Activated CD4-positive, alpha-beta T cell treated with anti-CD3 and anti-CD28 coated beads for 36 hours (primary cell): ENCODE data around the gene IQGAP2. TPM values are rescaled to one million over a fixed set of nuclear protein-coding genes. Genes with fewer than 3 reads are reported as not detected.
A peak's percentile ranks its signal among the peaks of the same experiment; 100 is the strongest.

ENCODE experiments used
- ATAC-seq: fragments of 200-7000 bp; cut with Tn5 transposase; one replicate; pipeline ENCODE4 v1.10.0; 2021; ENCODE audit warnings: mild to moderate bottlenecking, moderate library complexity
- CTCF ChIA-PET: fragments of 350-600 bp; sonication (Branson Sonifier 250); formaldehyde crosslinking; loops from one replicate; lab custom pipeline; 2021; ENCODE audit warnings: antibody characterized with exemption; lab: Charles Lee
- POLR2A ChIA-PET: fragments of 350-600 bp; sonication (Branson Sonifier 250); formaldehyde crosslinking; loops from one replicate; lab custom pipeline; 2021; ENCODE audit warnings: antibody characterized with exemption, inconsistent platforms; lab: Charles Lee
- DNase-seq: peaks from one replicate; pipeline ENCODE4 v3.0.0-alpha.2; 2020
- H3K27ac Mint-ChIP-seq: one replicate; pipeline ENCODE4 v1.8.0; 2021; ENCODE audit warnings: mixed read lengths
- H3K27me3 Mint-ChIP-seq: one replicate; pipeline ENCODE4 v1.8.0; 2021; ENCODE audit warnings: mixed read lengths
- H3K36me3 Mint-ChIP-seq: one replicate; pipeline ENCODE4 v1.8.0; 2021; ENCODE audit warnings: low read depth, mixed read lengths
- H3K4me1 Mint-ChIP-seq: one replicate; pipeline ENCODE4 v1.8.0; 2021; ENCODE audit warnings: mixed read lengths
- H3K4me3 Mint-ChIP-seq: one replicate; pipeline ENCODE4 v1.8.0; 2021; ENCODE audit warnings: mild to moderate bottlenecking, moderate library complexity, mixed read lengths
- H3K9me3 Mint-ChIP-seq: one replicate; pipeline ENCODE4 v1.8.0; 2021; ENCODE audit warnings: low read depth, mixed read lengths
- intact Hi-C, 2 experiments: fragments of 100-400 bp; cut with DNase I in 1 of 2; cut with micrococcal nuclease in 1 of 2; formaldehyde crosslinking; loops; one replicate each; pipeline versions ENCODE4 v1.14.2 to v1.15.1; 2022 to 2024; cut with DNase I, micrococcal nuclease
- total RNA-seq, 2 experiments: library from RNA; stranded (reverse); gene quantifications; one replicate each; pipeline ENCODE4 v1.2.3, GENCODE V29; 2021

Gene IQGAP2
- total RNA-seq, 2 experiments from 2014 or later = 62.7 to 82.7 TPM

DNA sequence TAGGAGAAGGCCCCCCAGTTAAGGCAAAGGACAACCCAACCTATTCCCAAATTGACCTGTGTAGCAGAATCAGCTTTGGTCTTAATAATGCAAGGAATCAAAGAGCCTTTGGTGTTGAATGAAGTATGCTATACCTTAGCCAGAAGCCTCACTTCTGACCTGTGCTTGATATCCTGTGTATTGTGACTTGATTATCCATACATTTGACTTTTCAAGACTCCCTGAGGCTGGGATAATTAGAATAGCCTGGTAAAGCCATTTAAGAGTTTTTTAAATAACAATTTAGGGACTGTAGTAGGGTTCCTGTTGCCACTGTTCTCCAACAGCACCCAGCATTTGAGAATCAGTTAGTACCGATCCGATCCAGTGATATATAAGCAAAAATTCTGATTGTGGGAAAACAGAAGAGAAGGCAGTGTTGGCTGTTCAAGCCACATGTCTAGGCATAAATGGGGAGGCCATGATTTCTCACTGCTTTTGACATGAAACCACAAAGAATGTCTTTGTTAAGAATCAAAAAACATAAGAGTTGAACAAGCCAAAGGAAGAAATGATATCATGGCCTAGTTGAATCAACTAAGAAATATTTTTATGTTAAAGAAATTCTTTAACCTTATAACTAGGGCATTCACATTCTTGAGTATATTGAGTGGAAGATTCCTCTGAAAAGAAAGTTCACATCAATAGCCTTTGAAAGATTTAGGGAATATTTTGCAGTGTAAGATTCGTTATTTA is 121.2 kb downstream of the IQGAP2 start:
- peaks cover 92% of the 10 kb centered on the region for H3K4me1 Mint-ChIP-seq
- CTCF ChIA-PET = interaction anchor here (1.0 to 3.7 kb wide), 4 partner anchors 19 to 120 kb away, joined by 3 to 19 read pairs (median 3); no protein-coding TSS in a partner anchor
- no peak overlapping the region for H3K27ac Mint-ChIP-seq
- intact Hi-C loops = no loop called here
- H3K36me3 Mint-ChIP-seq = peaks cover 9% of the 10 kb centered on the region
- H3K9me3 Mint-ChIP-seq = peaks cover 4% of the 10 kb centered on the region
- POLR2A ChIA-PET = no interaction called here
- H3K27me3 Mint-ChIP-seq = no peaks in the 10 kb centered on the region
- DNase-seq = no peak
- H3K4me3 Mint-ChIP-seq = no peak overlapping the region
- ATAC-seq = no peak

DNA sequence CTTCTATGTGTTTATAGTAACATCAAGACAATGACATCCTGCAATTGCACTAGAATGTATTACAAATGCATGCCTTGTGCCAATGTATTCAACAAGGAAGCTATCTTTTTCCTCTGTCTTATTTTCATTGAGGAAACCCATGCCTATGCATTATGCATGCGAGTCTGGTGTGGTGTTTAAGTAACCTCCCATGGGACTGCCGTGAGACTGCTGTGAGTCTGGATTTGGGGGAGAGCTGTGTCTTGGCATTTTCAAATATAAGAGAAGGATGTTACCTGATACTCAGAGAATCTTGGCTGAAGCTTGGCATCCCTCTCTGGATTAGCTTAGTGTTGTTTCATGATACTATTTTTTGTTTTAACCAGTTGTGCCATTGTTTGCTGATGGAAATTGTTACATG is 121.8 kb downstream of the IQGAP2 start:
- Mint-ChIP-seq H3K4me3 (no peak overlapping the region), H3K27ac (no peak overlapping the region), H3K36me3 (peaks cover 9% of the 10 kb centered on the region), H3K9me3 (peaks cover 4% of the 10 kb centered on the region), H3K27me3 (no peaks in the 10 kb centered on the region), H3K4me1 (peaks cover 93% of the 10 kb centered on the region)
- intact Hi-C loops = no loop called here
- CTCF ChIA-PET = interaction anchor here (0.6 to 3.7 kb wide), 6 partner anchors 8 to 63 kb away, joined by 3 to 19 read pairs (median 3); no protein-coding TSS in a partner anchor
- POLR2A ChIA-PET = no interaction called here
- ATAC-seq = no peak
- DNase-seq = no peak

GRCh38 chr5:76525956-76526355 is 122.9 kb downstream of the IQGAP2 start:
- intact Hi-C loops = no loop called here
- Mint-ChIP-seq H3K27ac (no peak overlapping the region), H3K9me3 (peaks cover 4% of the 10 kb centered on the region), H3K4me1 (peaks cover 94% of the 10 kb centered on the region), H3K27me3 (no peaks in the 10 kb centered on the region), H3K36me3 (peaks cover 9% of the 10 kb centered on the region), H3K4me3 (no peak overlapping the region)
- ATAC-seq (no peak), DNase-seq (no peak)
- POLR2A ChIA-PET = no interaction called here
- CTCF ChIA-PET = interaction anchor here (0.7 to 3.7 kb wide), 4 partner anchors 17 to 104 kb away, joined by 3 to 19 read pairs (median 3); no protein-coding TSS in a partner anchor

GRCh38 chr5:76526950-76527583 is 124.0 kb downstream of the IQGAP2 start:
- CTCF ChIA-PET = interaction anchor here (0.9 to 4.6 kb wide), 5 partner anchors 9 to 59 kb away, joined by 3 to 30 read pairs (median 3); no protein-coding TSS in a partner anchor
- Mint-ChIP-seq H3K4me1 (peaks cover 83% of the 10 kb centered on the region), H3K4me3 (no peak overlapping the region), H3K36me3 (peaks cover 13% of the 10 kb centered on the region), H3K27me3 (no peaks in the 10 kb centered on the region), H3K9me3 (peaks cover 4% of the 10 kb centered on the region), H3K27ac (peak overlapping the region; percentile 51)
- DNase-seq = no peak
- intact Hi-C loops = no loop called here
- no peak for ATAC-seq
- POLR2A ChIA-PET = no interaction called here

DNA sequence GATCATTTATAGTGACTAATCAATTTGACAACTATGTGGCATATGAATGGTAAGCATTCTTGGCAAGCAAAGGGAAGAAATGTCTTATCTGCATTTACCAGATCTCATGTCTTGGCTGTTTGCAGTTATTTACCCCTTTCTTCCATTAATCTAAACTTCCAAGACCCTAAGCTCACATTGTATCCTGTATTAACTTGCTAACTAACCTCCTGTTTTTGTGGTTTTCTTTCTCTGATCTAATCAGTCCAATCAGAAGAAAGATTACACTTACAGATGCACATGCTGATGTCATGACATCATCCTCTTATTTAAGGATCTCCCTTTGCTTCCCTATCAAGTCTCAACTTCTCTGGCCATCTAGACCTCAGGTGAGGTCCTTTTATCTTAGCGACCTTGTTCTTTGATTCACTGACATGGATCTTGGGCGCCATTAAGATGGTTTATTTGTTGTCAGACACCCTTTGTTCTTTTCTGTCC is 124.6 kb downstream of the IQGAP2 start:
- POLR2A ChIA-PET = no interaction called here
- no peaks in the 10 kb centered on the region for H3K27me3 Mint-ChIP-seq
- CTCF ChIA-PET = interaction anchor here (0.9 to 4.6 kb wide), 5 partner anchors 10 to 60 kb away, joined by 3 to 30 read pairs (median 3); no protein-coding TSS in a partner anchor
- H3K36me3 Mint-ChIP-seq = peaks cover 12% of the 10 kb centered on the region
- H3K27ac Mint-ChIP-seq = no peak overlapping the region
- ATAC-seq = no peak
- intact Hi-C loops = no loop called here
- H3K9me3 Mint-ChIP-seq = peaks cover 4% of the 10 kb centered on the region
- no peak overlapping the region for H3K4me3 Mint-ChIP-seq
- peaks cover 77% of the 10 kb centered on the region for H3K4me1 Mint-ChIP-seq
- DNase-seq = no peak

DNA sequence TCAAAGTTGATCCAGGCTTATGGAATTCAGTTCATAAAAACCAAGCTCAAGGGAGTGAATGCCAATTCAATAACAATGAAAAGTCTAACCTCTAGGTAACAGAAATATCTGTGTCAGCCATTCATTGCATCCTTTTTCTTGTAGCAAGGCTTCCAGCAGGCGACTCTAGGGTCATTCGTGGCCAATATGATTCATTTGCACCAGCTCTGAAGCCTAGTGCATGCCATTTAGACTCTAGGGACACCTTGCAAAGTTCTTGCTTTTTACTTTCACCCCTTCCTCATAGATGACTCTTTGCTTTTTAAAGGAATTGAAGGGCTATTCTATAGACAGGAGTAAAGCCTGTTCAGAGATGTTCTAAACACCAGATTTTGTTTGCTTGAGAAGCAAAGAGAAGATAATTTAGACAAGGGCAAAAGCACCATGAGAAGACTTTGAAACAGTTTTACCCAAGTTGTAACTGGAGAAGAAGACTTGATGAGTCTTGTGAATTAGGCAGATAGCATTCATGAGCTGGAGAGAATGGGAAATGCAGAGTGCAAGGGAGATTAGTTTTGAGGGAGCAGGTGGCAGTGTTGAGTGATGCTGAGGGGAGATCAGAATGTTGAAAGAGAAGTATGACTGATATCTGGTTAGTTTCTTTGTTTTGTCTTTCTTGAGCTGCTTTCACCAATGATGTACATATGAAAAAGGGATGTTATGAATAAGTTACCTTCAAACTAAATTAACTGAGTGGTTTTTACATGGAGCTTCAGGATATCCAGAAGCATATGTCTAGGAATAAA is 125.7 kb downstream of the IQGAP2 start:
- DNase-seq (peak; percentile 45), ATAC-seq (peak; percentile 87)
- H3K27me3 Mint-ChIP-seq = no peaks in the 10 kb centered on the region
- intact Hi-C loops = no loop called here
- H3K4me1 Mint-ChIP-seq = peaks cover 67% of the 10 kb centered on the region
- CTCF ChIA-PET = interaction anchor here (0.9 to 4.6 kb wide), 8 partner anchors 9 to 125 kb away, joined by 3 to 30 read pairs (median 4); partner anchors contain the start of gene IQGAP2
- H3K4me3 Mint-ChIP-seq = no peak overlapping the region
- POLR2A ChIA-PET = interaction anchor here (0.5 to 1.4 kb wide), 4 partner anchors 14 to 214 kb away, joined by 3 to 11 read pairs (median 4); no protein-coding TSS in a partner anchor
- H3K9me3 Mint-ChIP-seq = peaks cover 4% of the 10 kb centered on the region
- peaks cover 12% of the 10 kb centered on the region for H3K36me3 Mint-ChIP-seq
- H3K27ac Mint-ChIP-seq = peak overlapping the region; percentile 10

GRCh38 chr5:76529464-76530344 is 126.6 kb downstream of the IQGAP2 start:
- Mint-ChIP-seq H3K9me3 (peaks cover 4% of the 10 kb centered on the region), H3K36me3 (peaks cover 12% of the 10 kb centered on the region), H3K4me1 (peaks cover 64% of the 10 kb centered on the region), H3K4me3 (no peak overlapping the region), H3K27ac (no peak overlapping the region), H3K27me3 (no peaks in the 10 kb centered on the region)
- ATAC-seq (no peak), DNase-seq (no peak)
- CTCF ChIA-PET = interaction anchor here (0.9 to 4.6 kb wide), 6 partner anchors 8 to 120 kb away, joined by 3 to 30 read pairs (median 5); no protein-coding TSS in a partner anchor
- intact Hi-C loops = no loop called here
- POLR2A ChIA-PET = interaction anchor here (0.5 to 1.4 kb wide), 4 partner anchors 13 to 215 kb away, joined by 3 to 11 read pairs (median 4); no protein-coding TSS in a partner anchor

- no peaks in the 10 kb centered on the region for H3K27me3 Mint-ChIP-seq
- ATAC-seq (no peak), DNase-seq (no peak)
- H3K9me3 Mint-ChIP-seq = peaks cover 4% of the 10 kb centered on the region
- ChIA-PET CTCF (interaction anchor here (2.1 kb wide), 1 partner anchor 10 kb away, joined by 10 read pairs; no protein-coding TSS in a partner anchor), POLR2A (no interaction called here)
- intact Hi-C loops = no loop called here
- H3K36me3 Mint-ChIP-seq = peaks cover 8% of the 10 kb centered on the region
- no peak overlapping the region for H3K4me3 Mint-ChIP-seq
- H3K27ac Mint-ChIP-seq = no peak overlapping the region
- peaks cover 54% of the 10 kb centered on the region for H3K4me1 Mint-ChIP-seq
Observed at GRCh38 chr5:76532052-76532451, 129.0 kb downstream of the IQGAP2 start.

DNA sequence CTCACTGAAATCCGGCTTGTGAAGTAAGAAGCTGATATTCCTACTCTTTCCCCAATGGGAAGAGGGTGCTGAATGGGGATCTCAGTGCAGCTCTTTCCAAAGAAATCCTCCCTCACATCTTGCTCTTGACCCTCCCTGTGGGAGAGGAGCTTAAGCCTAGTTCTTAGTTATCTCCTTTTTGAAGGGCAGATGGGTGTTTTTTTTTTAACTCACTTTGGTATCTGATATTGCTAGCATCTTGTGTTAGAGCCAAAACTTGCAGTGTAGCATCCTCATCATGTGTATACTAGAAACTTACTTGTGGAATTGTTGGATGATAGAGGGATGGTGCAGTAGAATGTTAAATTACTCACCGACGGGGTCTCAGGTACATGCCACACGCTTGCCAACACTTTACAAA is 129.9 kb downstream of the IQGAP2 start:
- Mint-ChIP-seq H3K27ac (no peak overlapping the region), H3K4me1 (peaks cover 54% of the 10 kb centered on the region), H3K36me3 (peaks cover 12% of the 10 kb centered on the region), H3K9me3 (peaks cover 2% of the 10 kb centered on the region), H3K27me3 (no peaks in the 10 kb centered on the region), H3K4me3 (no peak overlapping the region)
- no peak for DNase-seq
- ChIA-PET POLR2A (no interaction called here), CTCF (interaction anchor here (0.6 to 2.1 kb wide), 2 partner anchors 9 to 108 kb away, joined by 3 to 10 read pairs; no protein-coding TSS in a partner anchor)
- no peak for ATAC-seq
- intact Hi-C loops = no loop called here

- intact Hi-C loops = no loop called here
- CTCF ChIA-PET = interaction anchor here (0.6 to 0.9 kb wide), 2 partner anchors 9 to 132 kb away, joined by 3 read pairs; no protein-coding TSS in a partner anchor
- POLR2A ChIA-PET = no interaction called here
Observed at GRCh38 chr5:76535577-76535976, 132.5 kb downstream of the IQGAP2 start.

More at GRCh38 chr5:76535577-76535976, 132.5 kb downstream of the IQGAP2 start:
- H3K36me3 Mint-ChIP-seq = peaks cover 14% of the 10 kb centered on the region
- no peaks in the 10 kb centered on the region for H3K27me3 Mint-ChIP-seq
- DNase-seq = no peak
- H3K4me3 Mint-ChIP-seq = no peak overlapping the region
- ATAC-seq = no peak
- H3K4me1 Mint-ChIP-seq = peaks cover 51% of the 10 kb centered on the region
- H3K27ac Mint-ChIP-seq = no peak overlapping the region
- H3K9me3 Mint-ChIP-seq = no peaks in the 10 kb centered on the region
